GM18511 (cell line): ENCODE measurements around the gene MTA1.

Experiments
- ATAC-seq: cut with Tn5 transposase; IDR thresholded peaks from one replicate; pipeline ENCODE4 v1.9.1; 2021; ENCODE audit warnings: mild to moderate bottlenecking, moderate library complexity; ENCODE audit not compliant: unreplicated experiment

MTA1 gene

DNA sequence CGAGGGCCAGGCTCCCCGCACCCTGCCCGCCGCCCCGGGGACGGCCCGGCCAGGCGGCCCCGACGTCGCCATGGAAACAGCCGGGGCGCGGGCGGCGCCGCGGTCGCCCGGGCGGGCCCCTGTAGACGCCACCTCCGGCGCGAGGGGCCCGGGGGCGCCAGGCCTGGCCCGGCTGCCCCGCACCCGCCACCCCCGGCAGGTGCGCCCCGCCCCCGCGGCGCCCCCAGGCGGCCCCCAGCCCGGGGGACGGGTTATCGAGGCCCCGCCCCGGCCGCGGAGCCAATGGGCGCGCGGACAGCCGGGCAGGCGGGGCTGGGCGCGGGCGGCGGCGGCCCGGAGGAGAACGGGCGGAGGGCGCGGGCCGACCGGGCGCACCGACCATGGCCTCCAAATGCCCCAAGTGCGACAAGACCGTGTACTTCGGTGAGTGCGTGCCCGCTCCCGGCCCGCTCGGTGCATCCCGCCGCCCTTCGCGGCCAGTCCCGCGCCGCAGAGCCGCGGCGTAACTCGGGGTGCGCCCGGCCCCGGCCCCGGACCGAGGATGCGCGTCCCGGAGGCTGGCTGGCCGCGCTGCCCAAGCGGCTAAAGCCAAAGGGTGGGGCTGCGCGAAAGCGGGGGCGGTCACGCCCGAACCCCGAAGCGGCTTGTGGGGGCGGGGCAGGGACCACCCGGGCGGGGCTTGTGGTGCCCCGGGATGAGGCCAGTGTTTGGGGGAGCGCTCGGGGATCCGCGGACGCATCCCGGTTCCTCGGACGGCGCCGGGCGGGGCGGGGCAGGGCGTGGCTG lies 55.0 kb downstream of the MTA1 start, which contains the start of gene CRIP2:
Gene CRIP2, plus strand, starts transcription at position 339 of the 786 bp plus-strand sequence. Its CDS starts 42 bp downstream, at position 381.
- no peak for ATAC-seq

- no peak for ATAC-seq
These were observed 55.9 kb downstream of the MTA1 start for GRCh38 chr14:105475269-105476096.

DNA sequence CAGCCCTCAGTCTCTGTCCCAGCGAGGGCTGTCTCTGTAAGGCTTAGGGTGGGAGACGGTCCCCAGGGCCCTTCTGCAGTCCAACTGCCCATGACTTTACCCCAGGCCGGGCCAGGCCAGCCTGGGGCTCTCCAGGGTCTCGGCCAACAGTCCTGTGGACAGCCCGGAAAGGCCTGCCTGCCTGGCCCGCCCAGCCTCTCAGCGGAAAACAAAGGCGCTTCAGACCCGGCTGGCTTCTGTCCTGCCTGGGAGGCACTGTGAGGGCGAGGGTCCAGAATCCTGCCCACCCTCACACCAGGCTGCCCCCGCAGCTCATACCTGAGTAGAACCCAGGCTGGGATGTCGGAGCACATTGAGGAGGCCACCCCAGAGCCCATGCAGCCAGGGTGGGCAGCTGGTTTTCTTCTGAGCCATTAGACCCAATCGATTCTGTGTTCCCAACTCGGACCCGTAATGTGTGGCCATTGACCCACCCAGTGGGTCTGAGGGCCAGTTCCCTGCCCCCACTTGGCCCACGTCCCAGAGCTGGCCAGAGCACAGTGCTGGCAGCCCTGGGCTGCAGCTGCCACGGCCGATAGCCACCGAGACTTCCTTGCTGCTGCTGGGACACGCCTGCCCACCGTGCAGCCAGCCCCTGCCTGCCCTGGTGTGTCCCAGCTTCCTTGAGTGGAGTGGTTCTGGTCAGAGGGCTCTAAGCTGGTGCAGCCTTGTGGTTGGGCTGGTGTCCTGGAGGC lies 56.6 kb downstream of the MTA1 start:
- no peak for ATAC-seq

- ATAC-seq, result no peak
These were observed 57.4 kb downstream of the MTA1 start for GRCh38 chr14:105476831-105477659.

GRCh38 chr14:105477660-105478397 lies 58.2 kb downstream of the MTA1 start:
- no peak for ATAC-seq

DNA sequence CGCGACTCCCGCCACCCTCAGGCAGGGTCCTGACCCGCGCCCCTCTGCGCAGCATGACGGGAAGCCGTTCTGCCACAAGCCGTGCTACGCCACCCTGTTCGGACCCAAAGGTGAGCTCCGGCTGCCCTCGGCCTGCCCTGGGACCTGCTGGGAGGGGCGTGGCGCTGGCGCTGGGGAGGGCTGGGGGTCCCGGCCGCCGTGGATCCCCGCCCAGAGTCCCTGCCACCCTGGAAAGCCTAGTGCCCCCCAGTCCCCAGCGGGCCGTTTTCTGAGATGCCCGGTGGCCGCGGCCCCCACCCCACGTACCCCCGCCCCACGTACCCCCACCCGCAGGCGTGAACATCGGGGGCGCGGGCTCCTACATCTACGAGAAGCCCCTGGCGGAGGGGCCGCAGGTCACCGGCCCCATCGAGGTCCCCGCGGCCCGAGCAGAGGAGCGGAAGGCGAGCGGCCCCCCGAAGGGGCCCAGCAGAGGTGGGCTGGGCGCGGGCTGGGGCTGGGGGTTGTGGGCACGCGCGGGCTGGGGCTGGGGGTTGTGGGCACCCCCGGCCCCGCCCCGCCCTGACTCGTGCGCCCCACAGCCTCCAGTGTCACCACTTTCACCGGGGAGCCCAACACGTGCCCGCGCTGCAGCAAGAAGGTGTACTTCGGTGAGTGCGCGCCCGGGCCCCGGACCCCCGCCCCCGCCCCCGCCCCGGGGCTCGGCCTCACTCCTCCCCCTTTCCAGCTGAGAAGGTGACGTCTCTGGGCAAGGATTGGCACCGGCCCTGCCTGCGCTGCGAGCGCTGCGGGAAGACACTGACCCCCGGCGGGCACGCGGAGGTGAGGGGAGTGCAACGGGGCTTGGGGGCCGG lies 59.0 kb downstream of the MTA1 start:
- ATAC-seq, result no peak

DNA sequence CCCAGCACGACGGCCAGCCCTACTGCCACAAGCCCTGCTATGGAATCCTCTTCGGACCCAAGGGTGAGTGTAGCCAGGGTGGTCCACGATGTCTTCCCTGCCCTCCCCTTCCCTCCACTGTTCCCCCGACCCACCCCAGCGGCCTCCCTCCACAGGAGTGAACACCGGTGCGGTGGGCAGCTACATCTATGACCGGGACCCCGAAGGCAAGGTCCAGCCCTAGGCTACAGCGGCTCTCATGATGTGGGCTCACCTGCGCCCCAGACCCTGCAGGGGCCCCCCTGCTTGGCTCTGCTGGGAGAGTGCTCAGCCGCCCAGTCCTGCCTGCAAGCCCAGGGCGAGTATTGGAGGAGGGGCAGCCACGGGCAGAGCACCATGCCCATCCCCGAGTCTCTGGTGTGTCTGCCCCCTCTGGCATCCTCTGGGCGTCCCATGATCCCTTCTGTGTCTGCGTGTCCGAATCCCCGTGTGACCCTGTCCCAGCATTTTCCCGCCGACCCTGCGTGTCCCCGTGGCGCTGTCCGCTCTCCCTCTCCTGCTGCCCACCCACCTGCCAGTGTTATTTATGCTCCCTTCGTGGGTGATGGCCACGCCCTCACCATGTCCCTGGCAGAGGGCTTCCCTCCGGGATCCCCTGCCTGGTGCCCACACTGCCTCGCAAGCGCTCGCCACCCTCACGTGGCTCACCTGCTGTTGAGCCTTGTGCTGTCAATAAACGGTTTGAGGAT lies 60.0 kb downstream of the MTA1 start:
- no peak for ATAC-seq

- no peak for ATAC-seq
These were observed 60.6 kb downstream of the MTA1 start for GRCh38 chr14:105480199-105480746.

- ATAC-seq, result peak; percentile 63
These were observed 61.5 kb downstream of the MTA1 start for GRCh38 chr14:105480807-105481801.

GRCh38 chr14:105481886-105482457 lies 62.3 kb downstream of the MTA1 start:
- ATAC-seq, result peak; percentile 63

DNA sequence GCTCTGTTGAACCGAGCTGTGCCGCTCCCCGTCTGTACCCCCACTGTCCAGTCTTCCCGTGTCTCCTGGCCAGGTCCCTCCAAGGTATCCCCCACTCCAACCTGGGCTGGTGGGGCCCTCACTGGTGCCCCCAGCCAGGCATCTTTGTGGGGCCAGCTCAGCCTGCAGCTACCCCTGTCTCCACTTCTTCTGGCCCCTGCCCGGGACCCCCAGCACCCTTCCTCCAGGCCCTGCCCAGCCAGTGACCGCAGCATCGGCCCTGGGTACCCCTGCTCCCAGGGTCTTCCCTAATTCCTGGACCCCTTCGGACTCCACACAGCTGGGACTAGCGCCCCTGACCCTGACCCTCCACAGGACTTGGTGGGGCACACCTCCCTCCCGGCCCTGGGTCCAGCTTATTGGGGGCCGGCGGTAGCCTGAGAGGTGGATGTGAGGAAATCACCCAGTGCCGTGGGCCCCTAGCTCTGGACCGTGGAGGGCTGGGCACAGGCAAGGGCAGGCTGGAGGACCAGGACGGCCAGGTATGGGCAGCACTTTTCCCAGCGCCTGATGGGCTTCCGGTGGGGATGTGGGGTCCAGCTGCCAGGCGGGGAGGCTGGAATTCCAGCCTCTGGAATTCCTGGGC lies 63.0 kb downstream of the MTA1 start:
- ATAC-seq, result no peak

GRCh38 chr14:105483300-105484068 lies 63.9 kb downstream of the MTA1 start:
- ATAC-seq, result no peak

DNA sequence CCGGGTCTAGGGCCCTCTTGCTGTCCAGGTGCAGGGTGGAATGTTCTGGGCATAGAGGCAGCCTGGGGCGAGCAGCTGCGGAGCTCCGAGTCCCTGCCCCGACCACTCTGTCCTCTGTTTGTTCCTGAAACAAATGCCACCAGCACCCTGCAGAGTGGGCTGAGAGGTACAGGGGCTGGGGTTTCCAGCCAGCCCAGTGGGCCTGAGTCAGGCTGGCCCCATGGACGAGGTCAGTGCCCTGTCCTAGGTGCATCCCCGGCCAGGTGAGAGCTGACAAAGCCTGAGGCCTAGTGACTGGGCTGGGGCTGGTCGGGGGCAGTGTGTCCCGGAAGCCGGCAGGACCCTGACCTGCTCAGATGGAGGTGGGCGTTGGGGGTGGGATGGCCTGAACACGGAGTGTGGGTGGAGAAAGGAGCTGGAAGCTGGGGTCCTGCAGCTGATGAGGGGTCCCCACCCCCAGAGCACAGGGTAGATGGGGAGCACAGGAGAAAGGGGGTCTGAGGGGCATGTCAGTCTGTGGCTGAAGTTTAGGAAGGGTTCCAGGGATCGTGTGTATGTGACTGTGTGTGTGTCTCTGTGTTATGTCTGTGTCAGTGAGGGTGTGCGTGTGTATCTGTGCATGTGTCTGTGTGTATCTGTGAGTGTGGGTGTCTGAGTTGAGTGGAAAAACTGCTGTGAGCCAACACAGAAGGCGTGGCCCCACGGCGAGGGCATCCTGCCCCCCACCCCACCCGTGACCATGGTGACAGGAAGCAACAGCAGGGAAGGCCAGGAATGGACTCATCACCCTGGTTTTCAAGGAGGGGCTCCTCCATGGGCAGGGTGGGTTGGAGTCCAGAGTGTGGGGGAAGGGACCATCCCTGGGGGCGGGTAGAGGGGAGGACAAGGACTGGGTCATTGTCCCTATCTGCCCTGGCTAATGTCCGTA lies 64.7 kb downstream of the MTA1 start:
- ATAC-seq, result no peak

DNA sequence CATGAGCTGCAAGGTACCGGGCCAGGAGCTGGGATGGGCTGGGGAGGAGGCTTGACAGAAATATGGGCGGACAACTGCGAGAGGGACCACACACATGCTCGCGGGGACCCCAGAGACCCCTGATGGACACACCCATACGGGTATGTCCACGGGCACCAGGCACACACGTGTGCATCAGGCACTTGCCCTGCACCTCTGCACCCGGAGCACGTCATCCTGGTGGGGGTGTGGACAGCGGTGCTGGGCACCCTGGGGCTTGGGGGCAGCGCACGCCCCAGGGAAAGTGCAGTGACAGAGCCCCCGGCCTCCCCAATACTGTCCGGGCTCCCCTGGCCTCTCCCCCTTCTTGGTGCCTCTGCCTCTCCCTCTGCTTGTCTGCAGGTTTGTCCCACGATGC lies 65.4 kb downstream of the MTA1 start:
- ATAC-seq, result no peak
